Suprapubic skin (tissue), 4 donors: Measurements from ENCODE around the gene ARID1B. TPM values are rescaled to one million over a fixed set of nuclear protein-coding genes. Genes with fewer than 3 reads are reported as not detected.

Experiments used
- DNase-seq, 2 donors: peaks; one replicate each; pipeline ENCODE4 v3.0.0-alpha.2; 2019; ENCODE audit warnings: low spot score in 2 of 2
- H3K27ac ChIP-seq: fragments of 200-600 bp; sonication (generic); one replicate; pipeline ENCODE4 v1.5.1; 2019
- H3K27me3 ChIP-seq: fragments of 200-600 bp; sonication (generic); one replicate; pipeline ENCODE4 v1.5.1; 2019
- H3K36me3 ChIP-seq: fragments of 200-600 bp; sonication (generic); one replicate; pipeline ENCODE4 v1.5.1; 2019
- H3K4me1 ChIP-seq: fragments of 200-600 bp; sonication (generic); one replicate; pipeline ENCODE4 v1.5.1; 2019
- H3K4me3 ChIP-seq: fragments of 200-600 bp; sonication (generic); one replicate; pipeline ENCODE4 v1.5.1; 2019; ENCODE audit warnings: mild to moderate bottlenecking
- H3K9me3 ChIP-seq: fragments of 200-600 bp; sonication (generic); one replicate; pipeline ENCODE4 v1.5.1; 2019
- CTCF ChIP-seq, 2 donors: fragments of 200-600 bp in 1 of 2; fragments of 450-650 bp in 1 of 2; sonication (generic) in 1 of 2; IDR thresholded peaks; one replicate each; pipeline ENCODE4 v1.5.1; 2016 to 2019; ENCODE audit warnings: antibody characterized with exemption in 2 of 2, mild to moderate bottlenecking in 1 of 2, moderate library complexity in 1 of 2
- EP300 ChIP-seq: sonication (generic); formaldehyde crosslinking; IDR thresholded peaks from one replicate; pipeline ENCODE4 v1.6.1; 2017; ENCODE audit warnings: antibody characterized with exemption
- POLR2A ChIP-seq, 2 donors: fragments of 450-650 bp; IDR thresholded peaks; one replicate each; pipeline ENCODE4 v1.6.1; 2017; ENCODE audit warnings: antibody characterized with exemption in 2 of 2, mild to moderate bottlenecking in 2 of 2, moderate library complexity in 2 of 2
- POLR2AphosphoS5 ChIP-seq, 3 donors: sonication (generic); formaldehyde crosslinking; IDR thresholded peaks; one replicate each; pipeline ENCODE4 v1.6.1; 2017; ENCODE audit warnings: antibody characterized with exemption in 3 of 3
- WGBS: methylation state at CpG from one replicate; pipeline ENCODE4 v1.1.5; 2018; 5-methylcytosine and 5-hydroxymethylcytosine counted together
- total RNA-seq, 4 donors: library from RNA; depleted of rRNA; stranded (reverse); fragments of >200 nt; gene quantifications; one replicate each; pipeline ENCODE4 v1.1.0, GENCODE V29; 2016

The ARID1B gene
- total RNA-seq, 4 donors from 2014 or later = 102 to 233 (median 129) TPM

DNA sequence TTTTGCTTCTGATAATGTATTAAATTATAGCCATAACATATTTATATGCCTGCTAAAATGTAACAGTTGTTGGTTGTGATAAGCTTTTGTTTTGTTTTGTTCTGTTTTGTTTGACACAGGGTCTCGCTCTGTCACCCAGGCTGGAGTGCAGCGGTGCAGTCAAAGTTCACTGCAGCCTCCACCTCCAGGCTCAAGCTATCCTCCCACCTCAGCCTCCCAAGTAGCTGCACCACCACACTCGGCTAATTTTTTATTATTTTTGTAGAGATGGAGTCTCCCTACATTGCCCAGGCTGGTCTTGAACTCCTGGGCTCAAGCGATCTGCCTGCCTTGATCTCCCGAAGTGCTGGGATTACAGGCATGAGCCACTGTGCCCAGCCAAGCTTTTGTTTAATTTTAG lies 157.8 kb downstream of the ARID1B start:
- DNase-seq = no peak
- no peaks in the 10 kb centered on the region for H3K9me3 ChIP-seq
- H3K27ac ChIP-seq = no peak overlapping the region
- no peak for TF ChIP-seq EP300
- no peak for TF ChIP-seq POLR2AphosphoS5 (IDR thresholded peaks at IDR 0.05)
- TF ChIP-seq POLR2A (IDR thresholded peaks at IDR 0.05) = no peak
- TF ChIP-seq CTCF (IDR thresholded peaks at IDR 0.05) = no peak
- no peak overlapping the region for H3K4me3 ChIP-seq
- H3K4me1 ChIP-seq = peaks cover 38% of the 10 kb centered on the region
- 95% methylated on average over 5 of the region's 5 CpGs for WGBS
- no peaks in the 10 kb centered on the region for H3K27me3 ChIP-seq
- H3K36me3 ChIP-seq = no peaks in the 10 kb centered on the region

- H3K9me3 ChIP-seq = no peaks in the 10 kb centered on the region
- TF ChIP-seq CTCF (IDR thresholded peaks at IDR 0.05) (no peak), POLR2A (IDR thresholded peaks at IDR 0.05) (no peak), POLR2AphosphoS5 (IDR thresholded peaks at IDR 0.05) (no peak), EP300 (no peak)
- no peaks in the 10 kb centered on the region for H3K36me3 ChIP-seq
- H3K4me1 ChIP-seq = peaks cover 54% of the 10 kb centered on the region
- no peaks in the 10 kb centered on the region for H3K27me3 ChIP-seq
- no peak overlapping the region for H3K4me3 ChIP-seq
- no peak overlapping the region for H3K27ac ChIP-seq
- no peak for DNase-seq
- 46% methylated on average over 1 of the region's 1 CpG for WGBS
Measured at GRCh38 chr6:156938143-156938542, 161.0 kb downstream of the ARID1B start.

- Histone ChIP-seq H3K36me3 (no peaks in the 10 kb centered on the region), H3K9me3 (no peaks in the 10 kb centered on the region), H3K27ac (no peak overlapping the region), H3K27me3 (no peaks in the 10 kb centered on the region), H3K4me3 (no peak overlapping the region), H3K4me1 (peaks cover 38% of the 10 kb centered on the region)
- TF ChIP-seq CTCF (IDR thresholded peaks at IDR 0.05) (no peak), EP300 (no peak), POLR2A (IDR thresholded peaks at IDR 0.05) (no peak), POLR2AphosphoS5 (IDR thresholded peaks at IDR 0.05) (no peak)
- DNase-seq = no peak
- 63% methylated on average over 5 of the region's 5 CpGs for WGBS
Measured at GRCh38 chr6:156940221-156940620, 163.0 kb downstream of the ARID1B start.

DNA sequence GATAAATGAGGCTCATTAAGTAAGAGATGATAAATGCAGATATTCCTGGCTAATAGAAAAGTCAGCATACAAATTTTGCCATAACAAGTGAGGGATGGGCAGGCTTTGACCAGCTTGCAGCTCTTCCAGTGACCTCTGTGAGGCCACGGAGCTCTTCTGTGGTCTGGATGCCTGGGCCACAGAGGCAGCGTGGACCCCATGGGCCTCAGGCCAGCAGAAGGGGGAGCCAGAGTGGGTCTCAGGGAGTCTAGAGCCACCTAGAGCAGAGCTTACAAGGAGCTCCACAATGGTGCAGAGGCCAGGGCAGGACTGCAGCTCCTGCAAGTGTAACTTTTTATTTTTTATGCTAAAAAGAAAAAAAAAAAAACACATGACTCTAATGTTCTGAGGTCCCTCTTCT lies 165.1 kb downstream of the ARID1B start:
- DNase-seq = no peak
- Histone ChIP-seq H3K27ac (no peak overlapping the region), H3K4me1 (peaks cover 34% of the 10 kb centered on the region)

GRCh38 chr6:156943166-156943565 lies 166.0 kb downstream of the ARID1B start:
- TF ChIP-seq POLR2AphosphoS5 (IDR thresholded peaks at IDR 0.05) (no peak), POLR2A (IDR thresholded peaks at IDR 0.05) (no peak), EP300 (no peak), CTCF (IDR thresholded peaks at IDR 0.05) (no peak)
- no peaks in the 10 kb centered on the region for H3K27me3 ChIP-seq
- H3K27ac ChIP-seq = no peak overlapping the region
- WGBS = 63% methylated on average over 6 of the region's 6 CpGs
- H3K4me1 ChIP-seq = peaks cover 26% of the 10 kb centered on the region
- no peak for DNase-seq
- H3K36me3 ChIP-seq = no peaks in the 10 kb centered on the region
- H3K4me3 ChIP-seq = no peak overlapping the region
- H3K9me3 ChIP-seq = no peaks in the 10 kb centered on the region

More for the DNA sequence above, 165.1 kb downstream of the ARID1B start:
- 94% methylated on average over 2 of the region's 2 CpGs for WGBS
- no peaks in the 10 kb centered on the region for H3K36me3 ChIP-seq
- TF ChIP-seq POLR2A (IDR thresholded peaks at IDR 0.05) (no peak), EP300 (no peak), POLR2AphosphoS5 (IDR thresholded peaks at IDR 0.05) (no peak), CTCF (IDR thresholded peaks at IDR 0.05) (no peak)
- no peaks in the 10 kb centered on the region for H3K9me3 ChIP-seq
- no peaks in the 10 kb centered on the region for H3K27me3 ChIP-seq
- no peak overlapping the region for H3K4me3 ChIP-seq
